GM21717 (cell line): ENCODE measurements around the gene SMG9.
A peak's percentile ranks its signal among the peaks of the same experiment; 100 is the strongest.
"Not testable (repeated sequence)": the region's sequence is repeated elsewhere in the genome, so short reads cannot be mapped to it uniquely, and the experiment has no call there.

Experiments
- ATAC-seq: cut with Tn5 transposase; IDR thresholded peaks from one replicate; pipeline ENCODE4 v1.9.1; 2021; ENCODE audit warnings: mild to moderate bottlenecking, moderate library complexity; ENCODE audit not compliant: unreplicated experiment

SMG9 gene

DNA sequence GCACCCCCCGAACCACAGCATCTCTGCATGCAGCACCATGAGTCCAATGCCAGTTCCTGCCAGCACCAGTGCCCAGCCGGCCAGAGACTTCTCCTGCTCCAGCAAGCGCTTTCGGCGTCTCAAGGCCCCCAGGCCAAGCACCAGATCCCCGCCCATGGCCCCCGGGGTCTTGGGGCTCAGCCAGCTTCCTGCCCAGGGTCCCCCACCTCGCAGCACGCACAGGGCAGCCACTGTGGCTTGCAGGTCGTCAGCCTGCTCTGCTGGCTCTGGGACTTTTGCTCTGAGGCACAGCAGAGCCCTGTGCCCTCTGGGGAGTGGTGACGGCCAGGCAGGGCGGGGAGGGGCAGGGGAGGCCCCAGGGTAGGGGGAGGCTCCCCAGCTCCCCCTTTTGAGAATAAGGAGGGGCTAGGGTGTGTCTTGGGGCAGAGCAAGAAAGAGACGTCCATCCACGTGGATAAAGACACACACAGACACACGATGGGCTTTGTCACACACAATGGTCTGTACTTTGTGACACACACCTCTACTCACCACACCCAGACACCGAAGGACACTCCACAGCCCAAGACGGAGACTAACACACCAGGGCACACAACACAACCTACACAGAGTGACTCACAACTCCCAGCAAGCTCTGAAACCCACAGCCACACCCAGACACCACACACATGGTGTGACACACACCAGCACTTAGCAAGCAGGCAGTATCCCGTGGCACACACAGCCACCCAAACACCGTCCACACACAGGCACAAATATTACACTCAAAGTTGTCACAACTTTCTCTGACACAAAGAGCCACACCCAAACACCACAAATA lies 26.2 kb upstream of the SMG9 start, which contains the start of gene KCNN4:
Gene KCNN4, minus strand, starts transcription at position 268 of the 820 bp plus-strand sequence. Its CDS starts 112 bp downstream, at position 156.
- ATAC-seq = no peak

GRCh38 chr19:43779820-43780219 lies 25.1 kb upstream of the SMG9 start:
- no peak for ATAC-seq

DNA sequence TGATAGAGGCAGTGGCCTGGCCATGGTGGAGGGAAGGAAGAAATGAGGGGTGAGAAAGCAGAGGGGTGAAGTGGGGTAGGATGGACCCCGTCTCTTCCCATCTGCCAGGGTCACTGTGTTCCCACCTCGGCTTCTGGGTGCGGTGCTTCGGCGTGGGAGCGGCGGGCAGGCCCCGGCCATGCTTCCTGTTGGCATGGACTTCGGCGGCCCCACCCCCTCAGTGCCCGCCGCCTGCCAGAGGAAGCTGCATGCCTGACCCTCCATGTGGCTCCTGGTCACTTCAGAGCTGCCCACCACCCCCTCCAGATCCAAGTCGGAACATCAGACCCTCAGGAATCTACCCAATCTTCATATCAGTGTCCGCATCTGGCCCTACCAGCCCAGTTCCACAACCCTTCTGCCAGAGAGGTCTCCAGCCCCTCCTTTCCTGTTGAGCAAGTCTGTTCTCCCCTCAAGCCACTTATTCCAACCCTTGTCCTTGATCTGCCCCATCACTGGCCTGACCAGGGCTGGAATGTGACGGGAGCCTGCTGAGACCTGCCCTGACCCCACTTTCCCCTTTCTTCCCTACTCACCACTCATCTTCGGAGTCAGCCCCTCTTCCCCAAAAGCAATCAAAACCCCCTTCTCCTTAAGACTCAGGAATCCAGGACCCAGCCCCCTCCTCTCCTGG lies 24.5 kb upstream of the SMG9 start:
- ATAC-seq = no peak

- ATAC-seq = no peak
These were observed 23.9 kb upstream of the SMG9 start for GRCh38 chr19:43778651-43779050.

- no peak for ATAC-seq
These were observed 22.5 kb upstream of the SMG9 start for GRCh38 chr19:43777163-43777695.

GRCh38 chr19:43776286-43776685 lies 21.5 kb upstream of the SMG9 start:
- no peak for ATAC-seq

- ATAC-seq = no peak
These were observed 20.6 kb upstream of the SMG9 start for GRCh38 chr19:43775299-43775890.

DNA sequence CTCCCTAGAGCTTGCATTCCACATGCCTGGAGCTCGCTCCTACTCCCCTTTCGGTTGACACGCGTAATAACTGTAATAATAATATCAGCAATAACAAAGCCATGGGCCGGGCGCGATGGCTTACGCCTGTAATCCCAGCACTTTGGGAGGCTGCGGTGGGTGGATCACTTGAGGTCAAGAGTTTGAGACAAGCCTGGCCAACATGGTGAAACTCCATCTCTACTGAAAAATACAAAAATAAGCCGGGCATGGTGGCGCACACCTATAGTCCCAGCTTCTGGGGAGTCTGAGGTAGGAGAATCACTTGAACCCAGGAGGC lies 20.1 kb upstream of the SMG9 start:
- ATAC-seq = not testable (repeated sequence)

GRCh38 chr19:43774103-43774939 lies 19.6 kb upstream of the SMG9 start:
- no peak for ATAC-seq

GRCh38 chr19:43773725-43774102 lies 19.0 kb upstream of the SMG9 start:
- ATAC-seq = no peak

DNA sequence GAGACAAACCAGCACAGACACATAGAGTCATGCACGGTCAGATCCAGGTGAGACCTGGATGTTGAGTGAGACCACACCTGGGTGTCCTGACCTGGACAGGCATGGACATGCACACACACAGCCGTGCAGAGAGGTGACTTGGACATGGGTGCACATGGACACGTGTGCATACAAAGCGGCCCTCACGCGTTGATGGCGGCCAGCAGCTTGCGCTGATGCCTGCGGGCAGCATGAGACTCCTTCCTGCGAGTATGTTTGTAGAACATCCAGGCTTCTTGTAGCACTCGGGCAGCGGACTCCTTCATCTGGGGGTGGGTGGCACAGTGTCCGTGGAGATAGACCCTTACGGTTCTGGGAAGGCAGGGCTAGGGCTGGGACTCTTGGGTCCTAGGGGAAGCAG lies 14.5 kb upstream of the SMG9 start:
- no peak for ATAC-seq

DNA sequence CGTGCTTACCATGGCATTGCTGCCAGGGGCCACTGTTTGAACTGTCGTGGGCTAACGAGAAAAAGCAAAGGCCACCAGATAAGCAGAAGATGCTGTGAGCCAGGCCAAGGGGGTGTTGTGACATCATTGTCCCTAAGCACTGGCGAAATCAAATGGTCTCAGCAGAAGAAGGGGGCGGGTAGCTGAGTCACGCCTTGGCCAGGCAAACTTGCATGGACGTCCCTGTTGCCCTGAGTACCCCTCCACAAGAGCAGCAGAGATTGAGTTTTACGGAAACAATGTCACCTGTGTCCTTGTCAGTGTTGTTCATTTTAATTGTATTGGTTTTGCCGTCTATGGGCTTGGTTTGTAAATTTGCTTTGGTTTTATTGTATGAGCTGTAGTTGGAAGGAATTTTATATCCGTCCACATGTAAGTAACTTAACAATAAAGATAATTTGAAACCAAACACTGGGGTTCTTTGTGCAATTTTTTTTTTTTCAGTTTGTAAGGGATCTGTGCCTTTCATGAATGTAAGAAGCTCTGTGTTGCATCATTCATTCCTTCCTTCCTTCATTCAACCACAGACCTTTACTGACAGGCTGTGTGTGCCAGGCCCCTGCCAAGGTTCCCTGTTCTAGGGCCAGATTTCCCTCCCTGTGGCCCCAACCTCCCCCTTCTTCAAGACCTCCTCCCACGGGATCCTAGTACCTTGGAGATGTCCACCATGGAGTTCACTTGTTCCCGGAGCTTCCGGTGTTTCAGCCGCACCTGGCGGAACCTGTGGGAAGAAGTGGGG lies 13.7 kb upstream of the SMG9 start:
- ATAC-seq = no peak

DNA sequence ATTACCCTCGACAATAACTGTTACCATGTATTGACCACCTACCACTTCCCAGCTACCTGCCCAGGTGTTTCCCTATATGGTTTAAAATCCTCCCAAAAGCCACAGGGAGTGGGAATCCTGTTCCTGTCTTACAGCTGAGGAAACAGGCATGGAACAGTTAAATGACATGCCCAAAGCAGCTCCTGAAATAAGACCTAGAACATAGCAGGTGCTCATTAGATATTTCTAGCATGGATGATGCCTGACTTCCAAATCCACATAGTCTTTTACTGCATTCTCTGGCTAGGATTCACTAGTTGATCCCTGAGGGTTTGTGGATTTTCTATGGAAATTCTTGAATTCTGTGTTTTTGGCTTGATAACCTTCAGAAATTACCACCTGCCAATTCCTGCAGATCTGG lies 13.1 kb upstream of the SMG9 start:
- ATAC-seq = no peak

DNA sequence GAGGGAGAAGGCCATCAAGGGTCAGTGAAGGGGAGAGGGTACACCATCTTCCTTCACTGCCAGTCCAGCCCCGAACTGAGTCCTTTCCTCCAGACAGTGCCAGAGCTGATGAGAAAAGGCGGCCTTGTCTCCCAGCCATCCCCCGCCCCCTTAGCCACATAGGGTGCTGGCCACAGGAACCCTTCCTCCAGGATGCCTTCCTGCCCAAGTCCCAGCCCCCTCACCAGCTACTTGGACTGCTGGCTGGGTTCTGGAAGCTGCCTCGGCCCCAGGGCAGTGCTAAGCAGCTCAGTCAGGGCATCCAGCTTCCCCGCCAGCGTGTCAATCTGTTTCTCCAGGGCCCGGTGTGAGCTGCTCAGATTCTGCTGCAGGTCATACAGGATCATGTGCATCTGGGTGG lies 12.6 kb upstream of the SMG9 start:
- no peak for ATAC-seq

- no peak for ATAC-seq
These were observed 11.9 kb upstream of the SMG9 start for GRCh38 chr19:43766755-43767043.

- ATAC-seq = peak; percentile 50
These were observed 10.5 kb upstream of the SMG9 start for GRCh38 chr19:43765109-43765876.

GRCh38 chr19:43764684-43765083 lies 9.9 kb upstream of the SMG9 start:
- ATAC-seq = not testable (repeated sequence)

DNA sequence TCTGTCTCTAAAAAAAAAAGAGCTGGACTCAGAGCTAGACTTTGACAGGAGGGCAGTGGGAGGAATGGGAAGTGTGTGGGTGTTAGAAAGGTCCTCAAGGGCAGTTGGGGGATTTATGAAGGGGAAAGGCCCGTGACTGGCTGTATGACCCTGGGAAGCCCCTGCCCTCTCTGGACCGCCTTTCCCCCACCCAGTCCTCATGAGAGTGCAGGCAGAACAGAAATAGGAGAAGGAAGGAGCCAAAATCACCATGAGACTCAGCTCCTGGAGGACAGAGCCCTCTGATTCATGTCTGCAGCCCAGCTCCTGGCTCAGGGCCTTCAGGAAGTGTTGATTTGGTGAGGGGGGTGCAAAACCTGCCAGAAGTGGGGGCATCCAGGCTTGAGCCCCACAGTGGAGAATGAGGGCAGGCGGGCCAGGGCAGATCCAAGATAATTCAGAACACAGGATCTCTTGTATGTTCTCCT lies 8.7 kb upstream of the SMG9 start:
- ATAC-seq = no peak

DNA sequence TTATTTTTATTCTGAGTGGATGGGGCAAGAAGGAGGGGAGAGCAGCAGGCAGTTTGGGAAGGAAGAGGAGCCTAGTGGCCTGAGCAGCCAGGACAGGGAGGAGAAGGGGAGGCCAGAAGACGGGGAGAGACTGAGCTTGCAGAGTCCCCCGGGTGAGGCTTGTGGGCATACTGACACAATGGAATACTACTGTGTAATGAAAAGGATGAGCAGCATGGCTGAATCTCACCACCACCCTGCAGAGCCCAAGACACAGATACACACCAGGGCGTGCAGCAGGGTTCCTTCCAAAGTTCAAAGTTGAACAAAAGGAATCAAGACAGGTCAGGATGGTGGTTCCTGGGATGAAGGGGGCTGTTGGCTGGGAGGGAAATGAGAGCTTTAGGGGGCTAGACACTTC lies 8.1 kb upstream of the SMG9 start:
- ATAC-seq = no peak

GRCh38 chr19:43760941-43761340 lies 6.2 kb upstream of the SMG9 start:
- ATAC-seq = no peak
